ENCODE results near the gene SYCE3.
"Not testable (repeated sequence)": the region's sequence is repeated elsewhere in the genome, so short reads cannot be mapped to it uniquely, and the experiment has no call there.

Gene SYCE3

GRCh38 chr22:50608996-50609395, 46.3 kb upstream of the SYCE3 start:
- Histone ChIP-seq H3K4me1 (ENCODE audit: insufficient read depth, low read length, poor library complexity, severe bottlenecking) (no peaks in the 10 kb centered on the region), H3K9me2 (replicated peaks; ENCODE audit: low read depth, low read length) (no peaks in the 10 kb centered on the region), H3K9me3 (ENCODE audit: insufficient read depth, low read depth, low read length) (no peaks in the 10 kb centered on the region), H3K4me3 (ENCODE audit: low read length, poor library complexity, severe bottlenecking) (no peak overlapping the region), H3F3A (ENCODE audit: low read depth) (no peaks in the 10 kb centered on the region), H3K9ac (ENCODE audit: low read depth, low read length, poor library complexity, severe bottlenecking) (no peak overlapping the region), H3K79me2 (ENCODE audit: insufficient read depth, low read length) (no peaks in the 10 kb centered on the region), H4K20me1 (ENCODE audit: insufficient read depth, low read length, poor library complexity, severe bottlenecking) (no peaks in the 10 kb centered on the region), H2AFZ (ENCODE audit: low read length) (no peak overlapping the region), H3K36me3 (ENCODE audit: insufficient read depth, low read length) (no peaks in the 10 kb centered on the region), H3K27me3 (ENCODE audit: insufficient read depth, low read length, poor library complexity, severe bottlenecking) (no peaks in the 10 kb centered on the region), H3K4me2 (ENCODE audit: low read depth, low read length, poor library complexity, severe bottlenecking) (no peak overlapping the region)
- TF ChIP-seq EZH2phosphoT487 (IDR thresholded peaks at IDR 0.05; ENCODE audit: borderline replicate concordance), result no peak
- TF ChIP-seq CTCF (conservative IDR thresholded peaks at IDR 0.05; ENCODE audit: low read length), result no peak

- H4K20me1 ChIP-seq (ENCODE audit: insufficient read depth, low read length, poor library complexity, severe bottlenecking); H3K36me3 ChIP-seq (ENCODE audit: insufficient read depth, low read length); H3K4me1 ChIP-seq (ENCODE audit: insufficient read depth, low read length, poor library complexity, severe bottlenecking); H2AFZ ChIP-seq (ENCODE audit: low read length); H3K9me2 ChIP-seq (replicated peaks; ENCODE audit: low read depth, low read length); H3K9me3 ChIP-seq (ENCODE audit: insufficient read depth, low read depth, low read length); H3F3A ChIP-seq (ENCODE audit: low read depth); H3K27me3 ChIP-seq (ENCODE audit: insufficient read depth, low read length, poor library complexity, severe bottlenecking); H3K79me2 ChIP-seq (ENCODE audit: insufficient read depth, low read length); H3K4me2 ChIP-seq (ENCODE audit: low read depth, low read length, poor library complexity, severe bottlenecking); H3K9ac ChIP-seq (ENCODE audit: low read depth, low read length, poor library complexity, severe bottlenecking); H3K4me3 ChIP-seq (ENCODE audit: low read length, poor library complexity, severe bottlenecking): not testable (repeated sequence)
Observed at GRCh38 chr22:50608058-50608840, 45.5 kb upstream of the SYCE3 start.

- no peaks in the 10 kb centered on the region for H3K9me3 ChIP-seq (ENCODE audit: insufficient read depth, low read depth, low read length)
- no peaks in the 10 kb centered on the region for H3F3A ChIP-seq (ENCODE audit: low read depth)
- no peak overlapping the region for H2AFZ ChIP-seq (ENCODE audit: low read length)
- no peaks in the 10 kb centered on the region for H3K9me2 ChIP-seq (replicated peaks; ENCODE audit: low read depth, low read length)
- H4K20me1 ChIP-seq (ENCODE audit: insufficient read depth, low read length, poor library complexity, severe bottlenecking), result no peaks in the 10 kb centered on the region
- no peak overlapping the region for H3K4me3 ChIP-seq (ENCODE audit: low read length, poor library complexity, severe bottlenecking)
- H3K27me3 ChIP-seq (ENCODE audit: insufficient read depth, low read length, poor library complexity, severe bottlenecking), result no peaks in the 10 kb centered on the region
- TF ChIP-seq CTCF (conservative IDR thresholded peaks at IDR 0.05; ENCODE audit: low read length) (no peak), EZH2phosphoT487 (IDR thresholded peaks at IDR 0.05; ENCODE audit: borderline replicate concordance) (no peak)
- no peak overlapping the region for H3K4me2 ChIP-seq (ENCODE audit: low read depth, low read length, poor library complexity, severe bottlenecking)
- no peaks in the 10 kb centered on the region for H3K36me3 ChIP-seq (ENCODE audit: insufficient read depth, low read length)
- H3K9ac ChIP-seq (ENCODE audit: low read depth, low read length, poor library complexity, severe bottlenecking), result no peak overlapping the region
- H3K4me1 ChIP-seq (ENCODE audit: insufficient read depth, low read length, poor library complexity, severe bottlenecking), result no peaks in the 10 kb centered on the region
- H3K79me2 ChIP-seq (ENCODE audit: insufficient read depth, low read length), result no peaks in the 10 kb centered on the region
Observed at GRCh38 chr22:50607659-50608020, 44.9 kb upstream of the SYCE3 start.

All from Loucy (cell line).